Activated naive CD8-positive, alpha-beta T cell treated with anti-CD3 and anti-CD28 coated beads, Interleukin-2, amount 10 ng/mL, durations not matched to agents 7 days and 5 days (primary cell): ENCODE measurements around the gene MAT1A. TPM values are rescaled to one million over a fixed set of nuclear protein-coding genes. Genes with fewer than 3 reads are reported as not detected.
"Not testable (repeated sequence)": the region's sequence is repeated elsewhere in the genome, so short reads cannot be mapped to it uniquely, and the experiment has no call there.

Source experiments
- ATAC-seq: fragments of 150-1000 bp; cut with Tn5 transposase; one replicate; pipeline ENCODE4 v1.10.0; 2021; ENCODE audit warnings: low read depth, moderate library complexity
- POLR2A ChIA-PET: fragments of 350-600 bp; sonication (Branson Sonifier 250); formaldehyde crosslinking; loops from one replicate; lab custom pipeline; 2021; ENCODE audit warnings: antibody characterized with exemption; lab: Charles Lee
- DNase-seq: peaks from one replicate; pipeline ENCODE4 v3.0.0; 2021
- H3K27ac Mint-ChIP-seq: one replicate; pipeline ENCODE4 v1.8.0; 2022; ENCODE audit warnings: mild to moderate bottlenecking, mixed read lengths
- H3K27me3 Mint-ChIP-seq: one replicate; pipeline ENCODE4 v1.8.0; 2022; ENCODE audit warnings: mild to moderate bottlenecking, moderate library complexity, mixed read lengths
- H3K36me3 Mint-ChIP-seq: one replicate; pipeline ENCODE4 v1.8.0; 2021; ENCODE audit warnings: mild to moderate bottlenecking, mixed read lengths
- H3K4me1 Mint-ChIP-seq: one replicate; pipeline ENCODE4 v1.8.0; 2021; ENCODE audit warnings: mixed read lengths
- H3K4me3 Mint-ChIP-seq: one replicate; pipeline ENCODE4 v1.8.0; 2022; ENCODE audit warnings: mild to moderate bottlenecking, moderate library complexity, mixed read lengths
- H3K9me3 Mint-ChIP-seq: one replicate; pipeline ENCODE4 v1.8.0; 2021; ENCODE audit warnings: mixed read lengths
- total RNA-seq, 2 experiments: library from RNA; stranded (reverse); gene quantifications; one replicate each; pipeline ENCODE4 v1.2.3, GENCODE V29; 2021

MAT1A gene
- total RNA-seq, 2 experiments from 2014 or later, result not detected

DNA sequence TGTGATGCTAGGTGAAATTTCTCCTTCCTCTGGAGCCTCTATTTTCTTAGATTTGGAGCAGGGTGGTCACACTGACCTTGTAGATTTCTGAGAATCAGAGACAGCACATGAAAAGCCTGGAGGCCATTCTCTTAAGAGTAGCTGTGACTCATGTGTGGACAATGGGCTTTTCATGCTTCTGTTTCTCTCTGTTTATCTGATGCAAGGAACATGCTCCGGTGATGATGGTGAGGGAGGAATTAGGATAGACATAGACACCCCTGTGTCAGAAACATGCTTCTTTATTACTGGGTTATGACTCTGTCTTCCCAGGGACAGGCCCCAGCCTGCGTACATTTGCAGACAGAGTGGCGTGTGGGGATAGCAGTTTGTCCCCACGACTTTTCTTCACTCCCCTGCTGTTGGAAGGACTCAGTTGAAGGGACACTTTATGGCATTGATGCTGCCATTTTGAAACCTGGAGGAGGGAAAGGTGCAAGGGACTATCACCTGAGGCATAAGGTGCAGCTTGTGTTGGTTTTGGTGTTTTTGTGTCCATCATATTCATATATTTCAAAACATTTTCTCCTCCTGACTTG is 37.7 kb downstream of the MAT1A start:
- H3K9me3 Mint-ChIP-seq, DNase-seq, ATAC-seq, POLR2A ChIA-PET, H3K36me3 Mint-ChIP-seq, H3K27me3 Mint-ChIP-seq, H3K4me3 Mint-ChIP-seq: not testable (repeated sequence)
- Mint-ChIP-seq H3K27ac (peak overlapping the region; percentile 45), H3K4me1 (peaks cover 16% of the 10 kb centered on the region)

DNA sequence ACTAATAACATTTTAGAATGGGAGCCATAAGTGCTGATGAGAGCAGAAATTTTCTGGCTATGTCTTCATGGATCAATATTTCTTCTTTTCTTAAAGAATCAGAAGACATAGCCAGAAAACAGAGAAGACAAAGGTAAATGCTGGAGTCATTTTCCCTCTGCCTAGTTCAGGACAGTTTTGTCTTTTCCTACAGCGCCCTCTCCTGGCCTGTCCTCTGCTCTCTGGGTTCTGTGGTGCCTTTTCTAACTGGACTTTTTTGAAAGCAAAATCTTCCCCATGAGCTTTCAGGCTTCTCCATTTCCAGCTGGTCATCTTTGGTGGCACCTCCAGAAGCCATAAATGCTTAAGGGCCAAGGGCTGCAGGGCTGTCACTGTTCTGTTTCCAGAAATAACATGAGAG is 39.1 kb downstream of the MAT1A start:
- H3K27ac Mint-ChIP-seq, H3K27me3 Mint-ChIP-seq, POLR2A ChIA-PET, H3K36me3 Mint-ChIP-seq, H3K9me3 Mint-ChIP-seq, DNase-seq, ATAC-seq, H3K4me3 Mint-ChIP-seq: not testable (repeated sequence)
- peaks cover 15% of the 10 kb centered on the region for H3K4me1 Mint-ChIP-seq

- H3K9me3 Mint-ChIP-seq, DNase-seq, H3K36me3 Mint-ChIP-seq, H3K27me3 Mint-ChIP-seq, POLR2A ChIA-PET, ATAC-seq, H3K4me3 Mint-ChIP-seq, H3K27ac Mint-ChIP-seq: not testable (repeated sequence)
- peaks cover 15% of the 10 kb centered on the region for H3K4me1 Mint-ChIP-seq
Measured at GRCh38 chr10:80249906-80250305, 39.6 kb downstream of the MAT1A start.

DNA sequence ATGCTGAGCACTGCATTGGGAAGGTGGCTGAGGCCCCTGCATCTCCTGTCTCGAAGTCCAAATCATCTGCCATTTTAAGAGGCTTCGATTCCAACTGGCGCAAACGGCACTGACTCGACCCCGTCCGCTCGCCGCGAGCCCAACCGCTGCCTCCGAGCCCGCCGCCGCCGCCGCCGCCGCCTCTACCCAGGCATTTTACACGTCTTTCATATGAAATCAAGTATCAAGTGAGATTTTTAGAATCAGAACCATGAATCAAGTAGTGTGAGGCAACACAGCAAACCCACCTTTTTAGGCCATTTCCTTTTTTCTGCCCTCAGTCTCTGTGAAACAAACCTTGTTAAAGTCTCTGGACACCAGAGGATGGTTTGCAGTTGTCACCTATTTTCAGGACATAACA is 41.8 kb downstream of the MAT1A start:
- not testable (repeated sequence) for H3K4me3 Mint-ChIP-seq, ATAC-seq, H3K9me3 Mint-ChIP-seq

GRCh38 chr10:80244371-80244770 is 45.1 kb downstream of the MAT1A start:
- ATAC-seq, H3K27ac Mint-ChIP-seq, H3K9me3 Mint-ChIP-seq, DNase-seq, POLR2A ChIA-PET, H3K4me3 Mint-ChIP-seq, H3K36me3 Mint-ChIP-seq, H3K4me1 Mint-ChIP-seq: not testable (repeated sequence)
- peaks cover 18% of the 10 kb centered on the region for H3K27me3 Mint-ChIP-seq

More for the DNA sequence above, 41.8 kb downstream of the MAT1A start:
- H3K27ac Mint-ChIP-seq, H3K36me3 Mint-ChIP-seq, POLR2A ChIA-PET, H3K4me1 Mint-ChIP-seq, DNase-seq: not testable (repeated sequence)
- H3K27me3 Mint-ChIP-seq, result peaks cover 19% of the 10 kb centered on the region

DNA sequence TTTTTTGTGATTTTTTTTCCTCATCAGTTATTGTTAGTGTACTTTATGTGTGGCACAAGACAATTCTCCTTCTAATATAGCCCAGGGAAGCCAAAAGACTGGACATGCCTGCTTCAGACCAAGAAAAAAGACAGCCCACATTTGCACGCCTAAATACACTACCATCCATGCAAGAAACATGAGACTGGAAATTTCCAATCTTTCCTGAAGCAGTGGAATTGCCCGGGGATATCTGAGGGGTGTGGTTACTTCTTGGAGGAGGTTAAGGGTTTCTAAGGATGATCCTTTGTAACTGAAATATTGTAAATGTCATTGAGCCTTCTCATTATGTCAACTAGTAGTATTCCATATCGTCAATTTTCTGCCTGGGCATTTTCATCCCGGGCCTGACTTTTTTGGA is 47.1 kb downstream of the MAT1A start:
- POLR2A ChIA-PET, H3K27ac Mint-ChIP-seq, DNase-seq, H3K36me3 Mint-ChIP-seq, H3K9me3 Mint-ChIP-seq, ATAC-seq, H3K4me1 Mint-ChIP-seq, H3K4me3 Mint-ChIP-seq: not testable (repeated sequence)
- H3K27me3 Mint-ChIP-seq, result peaks cover 15% of the 10 kb centered on the region

DNA sequence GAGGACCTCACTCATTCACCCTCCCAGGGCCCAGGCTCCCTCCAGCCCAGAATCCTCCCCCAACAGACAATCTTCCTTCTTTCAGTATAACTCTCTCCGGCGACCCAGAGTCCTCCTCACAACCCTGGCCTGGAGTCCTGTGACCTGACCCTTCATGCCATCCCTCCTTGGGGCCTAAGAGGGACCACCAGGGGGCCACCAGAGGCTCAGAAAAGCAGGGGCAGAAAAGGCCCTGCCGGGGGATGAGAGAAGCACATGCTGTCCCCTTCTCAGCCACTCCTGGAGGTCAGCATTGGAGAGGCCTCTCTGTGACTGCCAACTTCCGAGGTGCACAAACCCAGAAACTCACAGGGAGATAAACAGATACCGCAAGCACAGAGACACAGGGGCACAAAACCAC is 53.0 kb downstream of the MAT1A start:
- H3K9me3 Mint-ChIP-seq, DNase-seq, ATAC-seq, H3K27ac Mint-ChIP-seq, H3K36me3 Mint-ChIP-seq, POLR2A ChIA-PET, H3K4me3 Mint-ChIP-seq, H3K4me1 Mint-ChIP-seq, H3K27me3 Mint-ChIP-seq: not testable (repeated sequence)

GRCh38 chr10:80234331-80235235 is 54.9 kb downstream of the MAT1A start:
- H3K27ac Mint-ChIP-seq, H3K4me3 Mint-ChIP-seq, H3K27me3 Mint-ChIP-seq, POLR2A ChIA-PET, H3K4me1 Mint-ChIP-seq, ATAC-seq, DNase-seq, H3K9me3 Mint-ChIP-seq, H3K36me3 Mint-ChIP-seq: not testable (repeated sequence)

DNA sequence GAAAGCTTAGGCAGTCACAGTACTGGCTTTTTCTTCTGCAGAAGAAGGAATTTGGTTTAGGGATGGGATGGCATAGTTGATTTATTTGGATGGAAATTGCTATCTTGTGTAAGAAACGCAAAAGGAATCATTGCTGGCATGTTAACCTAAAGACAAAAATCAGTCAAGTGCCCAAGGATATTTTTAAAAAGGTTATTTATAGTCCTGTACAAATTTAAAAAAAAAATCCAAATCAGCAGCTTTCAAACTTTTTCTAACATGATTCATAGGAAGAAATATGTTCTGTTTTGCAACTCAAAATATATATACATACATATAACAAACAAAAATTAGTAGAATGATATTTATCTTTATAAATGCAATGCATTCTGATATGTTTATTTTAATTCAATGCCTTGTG is 55.6 kb downstream of the MAT1A start:
- POLR2A ChIA-PET, H3K4me3 Mint-ChIP-seq, H3K9me3 Mint-ChIP-seq, H3K36me3 Mint-ChIP-seq, DNase-seq, H3K27me3 Mint-ChIP-seq, H3K4me1 Mint-ChIP-seq, H3K27ac Mint-ChIP-seq, ATAC-seq: not testable (repeated sequence)

GRCh38 chr10:80226723-80227122 is 62.7 kb downstream of the MAT1A start:
- peaks cover 12% of the 10 kb centered on the region for H3K27me3 Mint-ChIP-seq
- ATAC-seq, POLR2A ChIA-PET, H3K9me3 Mint-ChIP-seq, H3K4me1 Mint-ChIP-seq, H3K4me3 Mint-ChIP-seq, DNase-seq, H3K27ac Mint-ChIP-seq, H3K36me3 Mint-ChIP-seq: not testable (repeated sequence)

GRCh38 chr10:80223031-80223419 is 66.4 kb downstream of the MAT1A start:
- not testable (repeated sequence) for H3K4me1 Mint-ChIP-seq, H3K4me3 Mint-ChIP-seq, ATAC-seq, H3K27ac Mint-ChIP-seq, DNase-seq, H3K36me3 Mint-ChIP-seq, H3K9me3 Mint-ChIP-seq
- POLR2A ChIA-PET, result interaction anchor here (2.9 kb wide), 1 partner anchor 79 kb away, joined by 17 read pairs; no protein-coding TSS in a partner anchor
- peaks cover 12% of the 10 kb centered on the region for H3K27me3 Mint-ChIP-seq
